ENCODE measurements around the gene PPP1R15A.
A peak's percentile ranks its signal among the peaks of the same experiment; 100 is the strongest.

- TF ChIP-seq POLR2A (IDR thresholded peaks at IDR 0.05; ENCODE audit: low read depth), result no peak
- peak; percentile 93 to 98 (median 94) for TF ChIP-seq CTCF (IDR thresholded peaks at IDR 0.05)
- no peak for TF ChIP-seq EP300 (IDR thresholded peaks at IDR 0.05)
Observed at GRCh38 chr19:48835734-48836088, 36.5 kb upstream of the PPP1R15A start.

All from esophagus muscularis mucosa (tissue), 4 donors.